Middle frontal gyrus (tissue), 1 donor: Measurements from ENCODE around the gene HECW1.

Experiments used
- DNase-seq: peaks from one replicate; pipeline ENCODE4 v3.0.0-alpha.2; 2015; ENCODE audit warnings: low spot score; ENCODE audit errors: extremely low spot score

The HECW1 gene

DNA sequence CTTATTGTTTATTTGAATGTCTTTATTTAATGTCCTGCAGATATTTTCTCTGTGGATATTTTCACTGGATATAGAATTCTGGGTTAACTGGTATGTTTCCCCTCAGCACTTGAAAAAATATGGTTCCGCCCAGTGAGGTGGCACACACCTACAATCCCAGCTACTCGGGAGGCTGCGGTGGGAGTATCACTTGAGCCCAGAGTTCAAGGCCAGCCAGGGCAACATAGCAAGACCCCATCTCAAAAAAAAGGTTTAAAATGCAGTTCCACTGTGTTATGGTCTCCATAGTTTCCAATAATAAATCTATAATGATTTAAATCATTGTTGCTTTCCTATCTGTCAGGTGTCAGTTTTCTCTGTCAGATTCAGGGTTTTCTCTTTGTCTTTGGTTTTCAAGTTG, 305.0 kb downstream of the HECW1 start:
- no peak for DNase-seq

DNA sequence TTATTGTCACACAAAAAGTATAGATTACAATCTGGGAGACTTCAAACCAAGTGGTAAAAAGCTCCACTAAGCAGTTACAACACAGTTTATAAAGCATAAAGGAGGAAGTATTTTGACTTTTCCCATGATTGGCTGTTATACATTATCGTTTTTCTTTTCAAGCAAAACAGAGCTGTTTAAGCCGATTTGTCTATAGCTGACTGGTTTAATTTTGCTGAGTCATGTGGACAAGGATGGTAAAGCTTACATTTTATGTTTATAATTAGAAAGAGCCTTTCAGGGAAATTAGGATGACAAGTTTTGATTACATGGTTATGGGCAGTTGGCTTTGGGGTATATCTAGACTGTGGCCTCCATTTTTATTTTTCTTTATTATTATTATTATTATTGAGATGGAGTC, 318.0 kb downstream of the HECW1 start:
- DNase-seq = no peak

DNA sequence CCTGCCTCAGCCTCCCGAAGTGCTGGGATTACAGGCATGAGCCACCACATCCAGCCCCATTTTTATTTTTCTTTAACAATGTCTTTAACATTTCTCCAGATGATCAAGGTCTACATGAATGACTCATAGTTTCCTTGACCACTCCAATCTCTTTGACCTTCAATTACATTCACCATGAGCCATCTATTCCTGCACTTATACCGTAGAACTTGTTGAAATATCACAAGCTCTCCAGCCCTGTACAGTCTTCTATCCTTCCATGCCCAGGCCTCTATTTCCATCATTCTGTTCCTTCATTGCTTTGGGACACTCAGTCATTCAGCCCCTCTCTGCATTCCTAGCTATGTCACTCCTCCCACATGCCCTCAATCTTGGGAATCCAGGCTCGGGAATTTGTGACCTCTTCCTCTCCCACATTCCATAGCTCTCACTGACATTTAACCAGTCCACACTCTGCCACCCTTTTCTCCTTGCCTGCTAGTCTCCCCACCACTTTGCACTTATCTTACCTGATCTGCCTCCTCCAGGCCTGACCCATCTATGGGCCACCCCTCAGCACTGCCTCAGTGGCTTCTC, 318.7 kb downstream of the HECW1 start:
- no peak for DNase-seq

DNA sequence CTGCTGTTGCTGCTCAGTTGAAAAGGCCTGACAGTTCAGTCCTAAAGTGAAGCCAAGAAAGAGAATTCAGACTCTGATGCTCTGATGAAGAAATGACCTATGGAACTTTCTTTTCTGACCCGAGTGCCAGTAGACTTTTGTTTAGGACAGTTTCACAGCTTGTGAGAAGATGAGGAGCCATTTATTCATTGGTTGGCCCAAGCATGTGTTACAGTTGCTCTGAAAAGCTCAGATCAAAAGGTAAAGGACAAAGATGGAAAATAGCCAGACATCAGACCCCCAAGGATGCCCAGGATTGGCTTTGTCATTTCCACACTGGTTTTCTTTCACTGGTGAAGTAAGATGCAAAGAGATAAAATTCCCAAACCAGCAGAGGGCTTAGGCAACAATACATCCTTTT, 321.2 kb downstream of the HECW1 start:
- DNase-seq = no peak

DNA sequence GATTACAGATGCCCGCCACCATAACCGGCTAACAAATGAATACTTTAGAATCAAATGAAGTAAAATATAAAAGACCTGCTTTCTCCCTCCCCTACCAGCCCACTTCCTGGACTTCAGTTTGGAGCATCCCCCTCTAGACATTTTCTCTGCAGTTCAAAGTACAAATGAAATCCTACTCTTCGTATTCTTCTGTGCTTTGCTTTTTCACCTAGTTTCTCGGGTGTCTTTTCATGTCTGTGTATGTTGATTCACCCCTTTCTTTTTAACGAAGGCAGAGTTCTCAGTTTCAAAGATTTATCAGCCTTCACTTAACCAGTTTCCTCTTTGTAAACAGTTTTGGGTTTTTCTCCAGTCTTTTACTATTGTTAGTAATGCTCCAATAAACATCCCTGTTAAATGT, 324.6 kb downstream of the HECW1 start:
- DNase-seq = no peak

DNA sequence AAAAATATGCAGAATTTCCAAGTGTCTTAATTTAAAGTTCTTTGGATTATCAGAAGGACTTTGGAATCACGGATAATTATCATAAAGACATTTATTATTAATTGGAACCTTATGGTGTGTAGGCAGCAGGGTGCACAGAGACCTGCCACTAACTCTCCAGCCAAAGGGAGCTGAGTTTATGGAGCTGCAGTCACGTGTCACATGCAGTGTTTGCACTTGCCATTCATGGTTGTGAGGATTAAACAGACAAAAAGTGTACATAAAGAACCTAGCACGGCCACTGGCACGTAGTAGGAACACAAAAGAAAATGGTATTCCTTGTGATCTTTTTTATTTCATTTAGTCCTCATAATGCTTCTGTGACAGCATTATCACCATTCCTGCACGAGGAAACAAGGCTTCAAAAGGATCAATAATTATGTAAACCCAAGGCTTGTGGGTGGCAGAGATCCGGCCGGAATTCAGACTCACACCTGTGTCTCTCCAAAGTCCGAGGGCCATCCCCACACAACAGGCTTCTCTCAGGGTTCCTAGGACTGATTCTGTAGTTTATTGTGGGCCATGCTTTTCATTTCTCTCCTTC, 326.5 kb downstream of the HECW1 start:
- DNase-seq = no peak

DNA sequence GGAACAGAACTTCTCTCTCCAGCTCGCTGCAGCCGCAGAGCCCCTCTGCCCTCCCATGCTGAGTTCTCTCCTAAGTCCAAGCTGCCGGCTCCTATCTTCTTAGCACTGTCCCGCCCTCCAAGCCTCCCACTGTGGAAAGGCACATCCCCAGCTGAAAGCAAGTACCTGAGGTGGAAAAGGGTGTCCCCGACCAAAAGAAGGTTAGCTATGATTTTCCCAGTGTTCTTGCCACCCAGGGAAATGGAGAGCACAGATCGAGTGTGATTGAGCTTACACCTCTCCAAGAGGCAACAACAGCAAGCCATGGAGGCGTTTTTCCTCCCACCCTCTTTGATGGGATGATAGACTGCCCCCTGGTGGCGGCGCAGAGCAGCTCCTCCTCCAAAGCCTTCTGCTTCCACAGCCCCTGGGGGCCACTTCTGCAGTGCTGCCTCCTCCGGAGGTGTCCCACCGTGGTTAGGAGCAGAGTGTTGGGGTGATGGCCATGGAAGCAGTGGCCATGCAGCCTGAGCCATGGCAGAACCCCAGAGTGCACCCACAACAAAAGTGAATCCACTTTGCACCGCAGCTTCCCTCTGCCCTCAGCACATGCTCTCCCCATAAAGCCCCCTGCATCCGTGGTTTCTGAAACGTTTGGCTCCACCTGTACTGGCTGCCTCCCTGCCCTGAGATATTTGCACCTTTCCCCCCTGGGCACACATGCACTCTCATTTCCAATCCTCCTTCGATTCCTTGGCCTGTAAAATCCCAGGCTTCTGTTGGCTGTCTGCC, 327.4 kb downstream of the HECW1 start:
- no peak for DNase-seq

DNA sequence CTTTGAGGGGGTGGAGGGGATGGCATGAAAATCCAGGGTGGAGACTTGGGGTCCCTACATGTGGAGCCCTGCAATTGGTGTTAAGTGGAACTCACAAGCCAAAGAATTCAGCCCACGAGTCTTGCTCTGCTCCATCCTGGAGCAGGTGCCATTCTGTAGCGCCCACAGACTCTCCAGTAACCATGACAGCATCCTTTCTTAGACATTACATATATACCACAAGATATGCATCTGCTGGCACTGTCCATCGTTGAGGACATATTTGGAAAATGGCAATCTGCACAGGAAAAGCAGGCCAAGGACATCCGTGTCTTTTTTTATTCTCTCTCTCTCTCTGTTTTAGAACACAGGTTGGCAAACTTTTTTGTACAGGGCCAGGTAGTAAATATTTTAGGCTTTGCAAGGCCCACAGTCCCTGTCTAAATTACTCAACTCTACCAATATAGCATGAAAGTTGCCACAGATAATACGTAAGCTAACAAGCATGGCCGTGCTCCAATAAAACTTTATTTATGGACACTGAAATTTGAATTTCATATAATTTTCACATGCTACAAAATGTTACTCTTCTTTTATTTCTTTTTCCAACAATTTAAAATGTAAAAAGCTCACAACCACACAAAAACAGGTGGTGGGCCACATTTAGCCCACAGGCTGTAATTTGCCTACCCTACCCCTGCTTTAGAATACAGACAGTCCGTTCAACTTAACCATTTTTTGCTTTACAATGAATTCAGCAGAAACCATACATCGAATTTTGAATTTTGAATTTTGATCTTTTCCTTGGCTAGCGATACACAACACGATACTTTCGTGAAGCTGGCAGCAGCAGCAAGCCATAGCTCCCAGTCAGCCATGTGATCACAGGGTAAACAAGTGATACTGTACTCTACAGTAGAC, 329.0 kb downstream of the HECW1 start:
- peak; percentile 25 for DNase-seq

DNA sequence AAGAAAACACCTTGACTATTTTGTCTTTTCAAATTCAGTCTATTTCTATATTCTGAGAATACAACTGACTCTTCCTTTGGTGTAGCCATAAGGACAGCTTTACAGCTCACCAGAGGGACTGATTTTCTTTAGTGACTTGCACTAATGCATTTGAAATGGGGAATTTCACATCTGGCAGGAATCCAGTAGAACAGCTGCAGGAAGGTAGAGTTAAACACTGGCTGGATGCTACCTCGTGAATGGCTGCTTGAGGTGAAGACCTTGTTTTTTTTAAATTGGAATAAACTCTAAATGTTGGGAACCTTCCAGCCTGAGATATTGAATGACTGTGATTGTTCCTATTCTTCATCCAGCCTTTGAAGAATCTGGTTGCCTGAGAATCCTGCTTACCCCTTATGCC, 330.9 kb downstream of the HECW1 start:
- DNase-seq = no peak

DNA sequence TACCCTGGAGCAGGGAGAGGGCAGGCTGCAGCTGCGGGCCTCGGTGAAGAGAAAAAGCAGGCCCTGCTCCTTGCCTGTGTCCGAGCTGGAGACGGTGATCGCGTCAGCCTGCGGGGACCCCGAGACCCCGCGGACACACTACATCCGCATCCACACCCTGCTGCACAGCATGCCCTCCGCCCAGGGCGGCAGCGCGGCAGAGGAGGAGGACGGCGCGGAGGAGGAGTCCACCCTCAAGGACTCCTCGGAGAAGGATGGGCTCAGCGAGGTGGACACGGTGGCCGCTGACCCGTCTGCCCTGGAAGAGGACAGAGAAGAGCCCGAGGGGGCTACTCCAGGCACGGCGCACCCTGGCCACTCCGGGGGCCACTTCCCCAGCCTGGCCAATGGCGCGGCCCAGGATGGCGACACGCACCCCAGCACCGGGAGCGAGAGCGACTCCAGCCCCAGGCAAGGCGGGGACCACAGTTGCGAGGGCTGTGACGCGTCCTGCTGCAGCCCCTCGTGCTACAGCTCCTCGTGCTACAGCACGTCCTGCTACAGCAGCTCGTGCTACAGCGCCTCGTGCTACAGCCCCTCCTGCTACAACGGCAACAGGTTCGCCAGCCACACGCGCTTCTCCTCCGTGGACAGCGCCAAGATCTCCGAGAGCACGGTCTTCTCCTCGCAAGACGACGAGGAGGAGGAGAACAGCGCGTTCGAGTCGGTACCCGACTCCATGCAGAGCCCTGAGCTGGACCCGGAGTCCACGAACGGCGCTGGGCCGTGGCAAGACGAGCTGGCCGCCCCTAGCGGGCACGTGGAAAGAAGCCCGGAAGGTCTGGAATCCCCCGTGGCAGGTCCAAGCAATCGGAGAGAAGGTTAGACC, 332.5 kb downstream of the HECW1 start:
- DNase-seq = no peak

DNA sequence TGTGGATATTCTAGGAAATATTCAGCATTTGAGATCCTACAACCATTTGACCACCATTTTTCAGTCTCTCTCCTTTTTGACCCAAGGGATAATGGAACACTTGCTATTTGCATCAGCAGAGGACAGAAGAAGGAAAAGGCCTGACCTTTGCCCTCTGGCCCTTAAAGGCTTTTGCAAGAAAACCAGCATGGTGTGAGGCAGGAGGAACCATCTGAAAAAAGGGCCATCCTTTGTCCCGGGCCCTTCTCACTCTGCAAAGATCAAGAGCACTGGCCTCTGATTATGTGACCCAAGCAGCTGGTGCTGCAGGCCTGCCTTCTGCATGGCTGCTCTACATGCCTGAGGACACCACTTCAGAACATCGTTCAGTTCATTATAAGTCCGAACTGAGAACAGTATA, 337.1 kb downstream of the HECW1 start:
- DNase-seq = no peak

DNA sequence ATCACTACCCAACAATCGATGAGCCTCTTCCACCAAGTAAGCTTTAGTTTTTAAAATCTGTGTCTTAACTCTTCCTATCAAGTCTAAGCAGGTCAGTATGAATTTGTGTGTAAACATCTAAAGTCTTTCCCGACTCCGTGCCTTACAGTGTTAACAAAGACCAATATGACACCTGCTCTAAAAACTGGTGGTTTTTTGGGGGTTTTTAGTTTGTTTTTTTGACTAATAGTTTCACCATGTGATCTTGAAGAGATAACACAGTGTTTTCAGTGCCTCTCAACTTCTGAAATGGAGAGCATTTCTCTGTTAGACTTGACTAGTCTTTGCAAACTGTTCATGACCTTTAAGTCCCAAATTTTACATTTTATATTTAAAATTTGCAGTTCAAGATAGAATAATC, 338.4 kb downstream of the HECW1 start:
- no peak for DNase-seq

DNA sequence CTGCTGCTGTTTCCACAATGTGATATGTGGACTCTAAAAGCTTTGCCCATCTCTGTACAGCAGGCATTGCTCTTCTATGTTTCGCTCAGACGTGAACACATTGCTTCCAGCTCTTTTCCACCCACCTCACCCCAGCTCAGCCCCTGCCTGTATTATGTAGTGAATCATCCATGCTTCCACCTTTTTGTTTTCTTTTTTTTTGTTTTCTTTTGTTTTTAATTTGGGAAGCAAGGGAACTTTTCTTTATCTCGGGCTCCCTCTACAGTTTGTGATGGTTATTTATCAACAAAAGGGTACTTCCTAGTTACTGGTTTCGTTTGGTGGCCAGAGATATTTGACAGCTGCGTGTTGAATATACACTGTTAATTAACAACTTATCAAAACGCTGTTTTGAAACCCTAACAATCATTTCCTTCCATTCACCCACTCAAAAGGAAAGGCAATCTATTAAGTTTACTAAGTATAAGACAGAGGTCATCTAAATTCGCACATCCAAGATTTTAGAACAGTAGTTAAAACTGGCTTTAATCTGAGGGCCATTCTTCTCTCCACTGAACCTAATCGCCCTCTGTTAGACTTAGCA, 342.6 kb downstream of the HECW1 start:
- DNase-seq = no peak

DNA sequence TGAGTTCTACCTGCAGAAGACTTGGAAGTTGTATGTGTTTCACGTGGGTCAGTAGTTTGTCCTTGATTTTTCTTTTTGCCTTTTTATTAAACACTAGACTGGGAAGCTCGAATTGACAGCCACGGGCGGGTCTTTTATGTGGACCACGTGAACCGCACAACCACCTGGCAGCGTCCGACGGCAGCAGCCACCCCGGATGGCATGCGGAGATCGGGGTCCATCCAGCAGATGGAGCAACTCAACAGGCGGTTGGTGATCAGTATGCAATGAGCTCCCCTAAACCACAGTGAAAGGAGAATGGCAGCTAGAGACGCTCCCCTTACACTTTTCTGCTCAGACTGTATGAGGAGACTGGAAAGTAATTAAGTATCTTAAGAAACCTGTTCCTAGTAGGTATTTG, 343.8 kb downstream of the HECW1 start:
- no peak for DNase-seq

DNA sequence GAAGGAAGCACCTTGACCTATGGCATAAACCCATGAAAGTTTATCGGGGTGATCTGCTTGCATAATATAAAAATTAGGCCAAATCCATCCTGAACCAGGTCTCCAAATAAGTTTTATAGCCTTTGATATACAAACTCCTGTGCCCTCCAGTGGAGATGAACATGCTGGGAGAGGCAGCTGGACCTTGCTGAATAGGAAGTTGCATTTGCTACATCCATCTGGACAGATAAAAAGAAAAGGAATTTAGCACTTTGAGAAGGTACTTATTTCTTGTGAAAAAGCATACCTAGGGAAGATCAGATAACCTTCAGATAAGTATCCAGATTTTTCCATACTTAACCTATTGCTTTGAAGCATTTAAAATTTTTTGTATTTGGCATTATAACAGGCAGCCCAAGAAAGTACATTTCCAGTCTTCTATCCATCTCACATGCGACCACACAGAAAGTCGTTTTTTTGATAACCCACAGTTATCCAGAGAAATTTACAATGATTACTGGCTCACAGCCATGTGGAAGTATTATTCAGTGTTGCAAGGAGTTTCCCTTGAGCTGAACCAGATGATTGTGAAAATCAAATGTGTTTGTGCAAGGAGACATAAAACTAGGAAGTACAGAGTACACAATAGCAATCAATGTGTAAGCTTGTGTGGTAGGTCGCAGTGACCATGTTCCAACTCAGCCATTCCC, 346.0 kb downstream of the HECW1 start:
- no peak for DNase-seq

DNA sequence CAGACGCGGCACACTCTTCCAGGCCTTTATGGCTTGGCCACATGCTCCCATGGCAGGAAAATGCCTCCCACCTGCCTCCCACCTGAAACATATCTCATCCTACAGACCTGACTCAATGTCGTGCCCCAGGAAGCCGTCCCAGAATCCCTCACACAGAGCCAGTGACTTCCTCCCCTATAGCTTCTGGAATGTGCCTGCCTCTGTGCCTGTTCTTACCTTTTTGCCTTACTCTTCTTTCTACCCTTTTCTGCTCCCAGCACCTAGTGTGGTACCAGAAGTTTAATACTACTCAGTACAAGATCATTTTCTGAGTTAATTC, 346.5 kb downstream of the HECW1 start:
- no peak for DNase-seq

DNA sequence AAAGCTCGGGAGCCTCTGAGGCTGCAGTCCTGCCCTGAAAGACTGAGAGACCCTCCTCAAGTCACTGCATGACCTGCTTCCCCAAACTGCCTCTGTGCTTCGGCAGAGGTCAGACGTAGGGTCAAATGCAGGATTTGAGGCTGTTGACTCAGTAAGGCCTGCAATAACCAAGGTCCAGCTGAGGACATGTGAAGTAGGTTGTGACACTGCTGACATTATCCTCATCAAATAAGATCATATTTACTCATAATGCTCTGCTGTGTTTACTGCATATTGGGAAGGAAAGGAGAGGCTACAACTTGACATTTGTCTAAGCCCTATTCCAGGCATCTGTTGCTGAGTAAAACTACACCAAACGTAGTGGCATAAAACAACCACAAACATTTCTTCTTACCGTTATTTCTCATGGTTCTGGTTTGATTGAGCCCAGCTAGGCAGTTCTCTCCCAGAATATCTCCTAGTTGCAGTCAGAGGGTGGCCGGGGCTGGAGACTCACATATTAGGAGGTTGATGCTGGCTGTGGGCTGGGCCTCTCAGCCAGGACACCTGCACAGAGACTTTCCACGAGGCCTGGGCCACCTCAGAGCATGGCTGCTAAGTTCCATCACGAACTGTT, 348.4 kb downstream of the HECW1 start:
- no peak for DNase-seq

DNA sequence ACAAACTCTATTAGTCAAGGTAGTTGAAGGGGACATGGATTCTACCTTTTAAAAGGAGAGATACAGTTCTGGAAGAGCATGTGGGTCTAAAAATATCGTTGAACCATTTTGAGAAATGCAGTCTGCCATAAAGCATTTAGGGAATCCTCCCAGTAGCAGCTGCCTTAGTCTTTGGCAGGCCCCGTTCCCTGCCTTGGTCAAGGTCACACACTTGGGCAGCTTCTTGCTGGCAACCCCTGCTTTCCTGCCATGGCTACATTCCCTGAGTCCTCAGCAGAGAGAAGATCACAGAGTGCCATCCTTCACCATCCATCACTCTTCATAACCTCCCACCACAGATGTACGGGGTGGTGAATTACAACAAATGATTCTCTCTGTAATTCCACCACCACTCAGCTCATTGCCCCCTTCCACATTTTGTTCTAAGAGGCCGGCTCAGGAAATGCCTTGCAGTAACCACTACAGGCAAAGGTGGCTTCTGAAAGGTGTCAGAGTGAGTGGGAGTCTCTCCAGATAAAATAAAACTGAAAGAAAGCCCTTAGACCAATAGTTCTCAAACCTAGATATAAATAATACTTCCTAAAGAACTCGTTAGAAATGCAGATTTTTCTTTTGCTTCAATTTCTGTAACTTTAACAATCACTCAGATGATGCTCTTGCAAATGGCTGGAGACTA, 349.0 kb downstream of the HECW1 start:
- DNase-seq = no peak

DNA sequence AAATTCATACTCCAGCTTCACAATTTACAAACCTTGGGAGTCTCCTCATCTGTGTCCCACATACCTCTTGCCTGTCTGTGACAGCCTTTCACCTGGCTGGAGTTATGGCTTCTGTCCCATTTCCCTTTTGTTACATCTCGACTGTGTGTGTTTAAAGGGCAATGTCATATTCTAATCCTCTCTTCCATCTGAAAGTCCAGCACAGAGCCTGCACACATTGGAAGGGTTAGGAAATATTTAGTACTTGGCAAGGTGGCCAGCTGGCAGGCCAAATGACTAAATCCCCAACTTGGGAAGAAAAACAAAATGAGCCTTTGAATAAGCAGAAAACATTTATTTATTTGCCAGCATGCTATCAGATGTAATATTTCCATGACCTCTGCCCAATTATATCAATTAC, 350.4 kb downstream of the HECW1 start:
- no peak for DNase-seq
